PC-9 (cell line): ENCODE measurements around the gene HS3ST6. TPM values are rescaled to one million over a fixed set of nuclear protein-coding genes. Genes with fewer than 3 reads are reported as not detected.

Source experiments
- BruUV-seq: library from RNA; stranded (reverse); fragments of 400-500 nt; replicated peaks from 2 replicates; lab custom pipeline; 2021; lab: Mats Ljungman, UMichigan
- CTCF ChIA-PET: fragments of 300-600 bp; sonication (Branson Sonifier 250); formaldehyde crosslinking; loops from one replicate; lab custom pipeline; 2022; ENCODE audit warnings: antibody characterized with exemption; lab: Charles Lee
- POLR2A ChIA-PET: fragments of 300-600 bp; sonication (Branson Sonifier 250); formaldehyde crosslinking; loops from one replicate; lab custom pipeline; 2022; ENCODE audit warnings: antibody characterized with exemption; ENCODE audit not compliant: unreplicated experiment; lab: Charles Lee
- DNase-seq, 2 experiments: peaks; one replicate each; pipeline versions ENCODE4 v3.0.0 to v3.0.0-alpha.2; 2015 to 2022; ENCODE audit warnings: mixed read lengths in 1 of 2
- H2AFZ ChIP-seq: fragments of 200-600 bp; sonication (generic); 2 replicates; pipeline ENCODE4 v1.8.1; 2017; ENCODE audit warnings: antibody characterized with exemption
- H3F3A ChIP-seq: fragments of 200-600 bp; sonication (generic); 2 replicates; pipeline ENCODE4 v1.8.1; 2017; ENCODE audit warnings: antibody characterized with exemption, mild to moderate bottlenecking, low read depth; ENCODE audit not compliant: insufficient read depth
- H3K27ac ChIP-seq: fragments of 200-600 bp; sonication (generic); 2 replicates; pipeline ENCODE4 v1.6.1; 2016; ENCODE audit warnings: mixed run types
- H3K27me3 ChIP-seq: fragments of 200-600 bp; sonication (generic); 2 replicates; pipeline ENCODE4 v1.6.1; 2016; ENCODE audit warnings: low read depth, mixed run types; ENCODE audit not compliant: insufficient read depth
- H3K36me3 ChIP-seq: fragments of 200-600 bp; sonication (generic); 2 replicates; pipeline ENCODE4 v1.6.1; 2016; ENCODE audit warnings: low read depth, mixed run types
- H3K4me1 ChIP-seq: fragments of 200-600 bp; sonication (generic); replicated peaks from 2 replicates; pipeline ENCODE4 v1.6.1; 2016; ENCODE audit warnings: mixed run types; ENCODE audit not compliant: insufficient read depth
- H3K4me2 ChIP-seq: fragments of 200-600 bp; sonication (generic); 2 replicates; pipeline ENCODE4 v1.6.1; 2017; ENCODE audit warnings: mixed run types
- H3K4me3 ChIP-seq: fragments of 200-600 bp; sonication (generic); 2 replicates; pipeline ENCODE4 v1.6.1; 2016; ENCODE audit warnings: mixed run types
- H3K79me2 ChIP-seq: fragments of 200-600 bp; sonication (generic); 2 replicates; pipeline ENCODE4 v1.6.1; 2017; ENCODE audit warnings: low read depth, mixed run types
- H3K9me2 ChIP-seq: fragments of 200-600 bp; sonication (generic); 2 replicates; pipeline ENCODE4 v1.8.1; 2017; ENCODE audit warnings: mild to moderate bottlenecking; ENCODE audit not compliant: insufficient read depth
- H3K9me3 ChIP-seq: fragments of 200-600 bp; sonication (generic); 2 replicates; pipeline ENCODE4 v1.8.1; 2016; ENCODE audit warnings: low read depth; ENCODE audit not compliant: insufficient read depth
- H4K20me1 ChIP-seq: fragments of 200-600 bp; sonication (generic); 2 replicates; pipeline ENCODE4 v1.8.1; 2017; ENCODE audit not compliant: insufficient read depth
- CTCF ChIP-seq: fragments of 200-600 bp; sonication (generic); conservative IDR thresholded peaks from 2 replicates; pipeline ENCODE4 v1.6.1; 2017; ENCODE audit warnings: mixed run types, antibody characterized with exemption, mild to moderate bottlenecking, moderate library complexity
- EZH2 ChIP-seq: fragments of 200-600 bp; sonication (generic); IDR thresholded peaks from 2 replicates; pipeline ENCODE4 v1.8.0; 2017; ENCODE audit warnings: antibody characterized with exemption, low read depth
- intact Hi-C: fragments of 100-400 bp; cut with micrococcal nuclease; formaldehyde crosslinking; loops from one replicate; pipeline ENCODE4 v1.10.0; 2022; ENCODE audit not compliant: unreplicated experiment
- total RNA-seq: library from RNA; stranded (reverse); gene quantifications from 2 replicates; pipeline ENCODE4 v1.2.3, GENCODE V29; 2021

HS3ST6 gene
- total RNA-seq, 1 experiment from 2014 or later: not detected

- ChIA-PET POLR2A (no interaction called here), CTCF (interaction anchor here (0.6 kb wide), 2 partner anchors 24 to 711 kb away, joined by 4 to 5 read pairs; no protein-coding TSS in a partner anchor)
- no TSS peak for BruUV-seq
- Histone ChIP-seq H4K20me1 (no peaks in the 10 kb centered on the region), H2AFZ (no peak overlapping the region), H3F3A (no peaks in the 10 kb centered on the region), H3K4me2 (no peak overlapping the region), H3K36me3 (no peaks in the 10 kb centered on the region), H3K27me3 (peaks cover 24% of the 10 kb centered on the region; the same call in 1 of the 2 replicates), H3K9me2 (no peaks in the 10 kb centered on the region), H3K9me3 (no peaks in the 10 kb centered on the region), H3K79me2 (no peaks in the 10 kb centered on the region), H3K4me1 (peaks cover 22% of the 10 kb centered on the region), H3K27ac (no peak overlapping the region), H3K4me3 (no peak overlapping the region)
- no peak for TF ChIP-seq EZH2
- no peak for TF ChIP-seq CTCF
- intact Hi-C loops: no loop called here
- no peak for DNase-seq
Measured at GRCh38 chr16:1915732-1916639, 2.2 kb downstream of the HS3ST6 start.

- no TSS peak for BruUV-seq
- DNase-seq: no peak
- TF ChIP-seq EZH2 (no peak), CTCF (no peak)
- intact Hi-C loops: loop anchor here (5.0 kb wide), 1 partner anchor 43 kb away; the partner anchor contains the start of gene MEIOB
- Histone ChIP-seq H3K9me3 (no peaks in the 10 kb centered on the region), H3K4me3 (no peak overlapping the region), H3K9me2 (no peaks in the 10 kb centered on the region), H3K27ac (no peak overlapping the region), H3K4me2 (no peak overlapping the region), H2AFZ (no peak overlapping the region), H3K27me3 (peaks cover 15% of the 10 kb centered on the region; the same call in 1 of the 2 replicates), H3K79me2 (no peaks in the 10 kb centered on the region), H3K36me3 (no peaks in the 10 kb centered on the region), H3K4me1 (peaks cover 25% of the 10 kb centered on the region), H4K20me1 (no peaks in the 10 kb centered on the region), H3F3A (no peaks in the 10 kb centered on the region)
- CTCF ChIA-PET: no interaction called here
- POLR2A ChIA-PET: interaction anchor here (0.6 kb wide), 1 partner anchor 26 kb away, joined by 4 read pairs; no protein-coding TSS in a partner anchor
Measured at GRCh38 chr16:1914988-1915387, 3.2 kb downstream of the HS3ST6 start.

GRCh38 chr16:1914084-1914608 is 4.1 kb downstream of the HS3ST6 start:
- POLR2A ChIA-PET: interaction anchor here (0.6 kb wide), 1 partner anchor 27 kb away, joined by 4 read pairs; no protein-coding TSS in a partner anchor
- H2AFZ ChIP-seq: no peak overlapping the region
- TF ChIP-seq CTCF: no peak
- TF ChIP-seq EZH2: no peak
- H3K4me2 ChIP-seq: no peak overlapping the region
- BruUV-seq: no TSS peak
- no peak overlapping the region for H3K27ac ChIP-seq
- DNase-seq: no peak
- peaks cover 7% of the 10 kb centered on the region; the same call in 1 of the 2 replicates for H3K27me3 ChIP-seq
- no peaks in the 10 kb centered on the region for H3K9me3 ChIP-seq
- H3K4me1 ChIP-seq: peaks cover 34% of the 10 kb centered on the region
- no peaks in the 10 kb centered on the region for H4K20me1 ChIP-seq
- H3K36me3 ChIP-seq: no peaks in the 10 kb centered on the region
- peaks cover 3% of the 10 kb centered on the region; the same call in 1 of the 2 replicates for H3F3A ChIP-seq
- H3K79me2 ChIP-seq: no peaks in the 10 kb centered on the region
- H3K4me3 ChIP-seq: no peak overlapping the region
- CTCF ChIA-PET: no interaction called here
- no peaks in the 10 kb centered on the region for H3K9me2 ChIP-seq
- intact Hi-C loops: loop anchor here (5.0 kb wide), 1 partner anchor 42 kb away; the partner anchor contains the start of gene MEIOB
